OCI-LY7 (cell line): ENCODE measurements around the gene MORF4L1. TPM values are rescaled to one million over a fixed set of nuclear protein-coding genes. Genes with fewer than 3 reads are reported as not detected.

Source experiments
- BruUV-seq: library from RNA; stranded (reverse); fragments of 400-500 nt; replicated peaks from 2 replicates; lab custom pipeline; 2021; lab: Mats Ljungman, UMichigan
- CTCF ChIA-PET: fragments of 300-600 bp; sonication (Branson Sonifier 250); formaldehyde crosslinking; loops from one replicate; lab custom pipeline; 2022; ENCODE audit warnings: antibody characterized with exemption; ENCODE audit not compliant: unreplicated experiment; lab: Charles Lee
- POLR2A ChIA-PET: fragments of 300-600 bp; sonication (Branson Sonifier 250); formaldehyde crosslinking; loops from one replicate; lab custom pipeline; 2022; ENCODE audit warnings: antibody characterized with exemption; lab: Charles Lee
- DNase-seq: peaks from one replicate; pipeline ENCODE4 v3.0.0-alpha.2; 2015; ENCODE audit warnings: low spot score
- H2AFZ ChIP-seq: fragments of 200-600 bp; sonication (generic), shearing (Covaris generic); 2 replicates; pipeline ENCODE4 v1.6.1; 2014; ENCODE audit warnings: mild to moderate bottlenecking, antibody characterized with exemption, low read length, moderate library complexity
- H3K27ac ChIP-seq: fragments of 200-600 bp; sonication (generic); 2 replicates; pipeline ENCODE4 v1.5.1; 2014; ENCODE audit warnings: mixed run types, low read depth, mild to moderate bottlenecking, moderate library complexity, low read length, inconsistent platforms; ENCODE audit not compliant: poor library complexity, severe bottlenecking
- H3K36me3 ChIP-seq: fragments of 200-600 bp; sonication (generic); 2 replicates; pipeline ENCODE4 v1.6.1; 2014; ENCODE audit warnings: mild to moderate bottlenecking, antibody characterized with exemption, low read length, moderate library complexity, mixed read lengths; ENCODE audit not compliant: insufficient read depth
- H3K4me1 ChIP-seq: fragments of 200-600 bp; sonication (generic); 2 replicates; pipeline ENCODE4 v1.5.1; 2014; ENCODE audit warnings: mild to moderate bottlenecking, low read length; ENCODE audit not compliant: insufficient read depth, poor library complexity, severe bottlenecking
- H3K4me2 ChIP-seq: fragments of 200-600 bp; sonication (generic); 2 replicates; pipeline ENCODE4 v1.6.1; 2014; ENCODE audit warnings: mild to moderate bottlenecking, low read length
- H3K4me3 ChIP-seq: fragments of 200-600 bp; sonication (generic); 2 replicates; pipeline ENCODE4 v1.5.1; 2014; ENCODE audit warnings: mild to moderate bottlenecking, low read depth, low read length; ENCODE audit not compliant: poor library complexity, severe bottlenecking
- H3K79me2 ChIP-seq: fragments of 200-600 bp; sonication (generic); 2 replicates; pipeline ENCODE4 v1.6.1; 2016; ENCODE audit warnings: low read depth, mild to moderate bottlenecking, low read length, moderate library complexity, mixed read lengths; ENCODE audit not compliant: insufficient read depth
- H3K9me2 ChIP-seq: fragments of 200-600 bp; sonication (generic); 2 replicates; pipeline ENCODE4 v1.6.1; 2016; ENCODE audit warnings: mild to moderate bottlenecking, low read length, mixed read lengths; ENCODE audit not compliant: insufficient read depth
- H3K9me3 ChIP-seq: fragments of 200-600 bp; sonication (generic); 2 replicates; pipeline ENCODE4 v1.6.1; 2014; ENCODE audit warnings: mild to moderate bottlenecking, mixed run types, low read length, mixed read lengths
- H4K20me1 ChIP-seq: fragments of 200-600 bp; sonication (generic); 2 replicates; pipeline ENCODE4 v1.6.1; 2014; ENCODE audit warnings: mild to moderate bottlenecking, antibody characterized with exemption, low read length, moderate library complexity, mixed read lengths; ENCODE audit not compliant: insufficient read depth
- EZH2phosphoT487 ChIP-seq: fragments of 200-600 bp; sonication (generic); IDR thresholded peaks from 2 replicates; pipeline ENCODE4 v1.6.1; 2018; ENCODE audit warnings: low read depth, borderline replicate concordance, mild to moderate bottlenecking, mixed run types, antibody characterized with exemption, low read length, moderate library complexity, mixed read lengths
- intact Hi-C: fragments of 100-400 bp; cut with micrococcal nuclease; formaldehyde crosslinking; loops from one replicate; pipeline ENCODE4 v1.10.0; 2022; ENCODE audit not compliant: unreplicated experiment
- total RNA-seq, 2 experiments: library from RNA; depleted of rRNA in 1 of 2; stranded (reverse); fragments of >200 nt in 1 of 2; shearing (Covaris generic) in 1 of 2; gene quantifications; 2 replicates each; pipeline ENCODE4 v1.2.3, GENCODE V29; 2014 to 2022
- TF ChIP-seq, protein P1 (sequence below): fragments of 200-600 bp; sonication (generic); conservative IDR thresholded peaks from 2 replicates; pipeline ENCODE4 v1.5.1; 2014; ENCODE audit warnings: mild to moderate bottlenecking, antibody characterized with exemption, low read length, moderate library complexity, mixed read lengths

Gene MORF4L1
- total RNA-seq, 2 experiments from 2014 or later = 152 to 286 TPM

- no peak overlapping the region for H3K4me3 ChIP-seq
- intact Hi-C loops = no loop called here
- ChIA-PET POLR2A (no interaction called here), CTCF (no interaction called here)
- H2AFZ ChIP-seq = no peak overlapping the region
- TF ChIP-seq, protein P1, sequence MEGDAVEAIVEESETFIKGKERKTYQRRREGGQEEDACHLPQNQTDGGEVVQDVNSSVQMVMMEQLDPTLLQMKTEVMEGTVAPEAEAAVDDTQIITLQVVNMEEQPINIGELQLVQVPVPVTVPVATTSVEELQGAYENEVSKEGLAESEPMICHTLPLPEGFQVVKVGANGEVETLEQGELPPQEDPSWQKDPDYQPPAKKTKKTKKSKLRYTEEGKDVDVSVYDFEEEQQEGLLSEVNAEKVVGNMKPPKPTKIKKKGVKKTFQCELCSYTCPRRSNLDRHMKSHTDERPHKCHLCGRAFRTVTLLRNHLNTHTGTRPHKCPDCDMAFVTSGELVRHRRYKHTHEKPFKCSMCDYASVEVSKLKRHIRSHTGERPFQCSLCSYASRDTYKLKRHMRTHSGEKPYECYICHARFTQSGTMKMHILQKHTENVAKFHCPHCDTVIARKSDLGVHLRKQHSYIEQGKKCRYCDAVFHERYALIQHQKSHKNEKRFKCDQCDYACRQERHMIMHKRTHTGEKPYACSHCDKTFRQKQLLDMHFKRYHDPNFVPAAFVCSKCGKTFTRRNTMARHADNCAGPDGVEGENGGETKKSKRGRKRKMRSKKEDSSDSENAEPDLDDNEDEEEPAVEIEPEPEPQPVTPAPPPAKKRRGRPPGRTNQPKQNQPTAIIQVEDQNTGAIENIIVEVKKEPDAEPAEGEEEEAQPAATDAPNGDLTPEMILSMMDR = no peak
- TF ChIP-seq EZH2phosphoT487 = no peak
- no peaks in the 10 kb centered on the region for H3K79me2 ChIP-seq
- H3K36me3 ChIP-seq = peaks cover 70% of the 10 kb centered on the region
- H3K9me2 ChIP-seq = no peaks in the 10 kb centered on the region
- no peaks in the 10 kb centered on the region for H3K9me3 ChIP-seq
- no peak overlapping the region for H3K27ac ChIP-seq
- no TSS peak for BruUV-seq
- no peaks in the 10 kb centered on the region for H3K4me1 ChIP-seq
- DNase-seq = no peak
- no peaks in the 10 kb centered on the region for H4K20me1 ChIP-seq
- no peak overlapping the region for H3K4me2 ChIP-seq
These were observed 42.8 kb downstream of the MORF4L1 start for GRCh38 chr15:78915341-78916087.

GRCh38 chr15:78916088-78916487, 43.4 kb downstream of the MORF4L1 start:
- Histone ChIP-seq H3K79me2 (no peaks in the 10 kb centered on the region), H3K27ac (no peak overlapping the region), H3K4me1 (no peaks in the 10 kb centered on the region), H2AFZ (no peak overlapping the region), H3K9me2 (no peaks in the 10 kb centered on the region), H3K9me3 (no peaks in the 10 kb centered on the region), H3K36me3 (peaks cover 66% of the 10 kb centered on the region), H3K4me3 (no peak overlapping the region), H4K20me1 (no peaks in the 10 kb centered on the region), H3K4me2 (no peak overlapping the region)
- ChIA-PET CTCF (no interaction called here), POLR2A (interaction anchor here (0.6 kb wide), 1 partner anchor 23 kb away, joined by 3 read pairs; no protein-coding TSS in a partner anchor)
- no peak for DNase-seq
- intact Hi-C loops = no loop called here
- BruUV-seq = no TSS peak
- TF ChIP-seq, protein P1 = no peak
- no peak for TF ChIP-seq EZH2phosphoT487

DNA sequence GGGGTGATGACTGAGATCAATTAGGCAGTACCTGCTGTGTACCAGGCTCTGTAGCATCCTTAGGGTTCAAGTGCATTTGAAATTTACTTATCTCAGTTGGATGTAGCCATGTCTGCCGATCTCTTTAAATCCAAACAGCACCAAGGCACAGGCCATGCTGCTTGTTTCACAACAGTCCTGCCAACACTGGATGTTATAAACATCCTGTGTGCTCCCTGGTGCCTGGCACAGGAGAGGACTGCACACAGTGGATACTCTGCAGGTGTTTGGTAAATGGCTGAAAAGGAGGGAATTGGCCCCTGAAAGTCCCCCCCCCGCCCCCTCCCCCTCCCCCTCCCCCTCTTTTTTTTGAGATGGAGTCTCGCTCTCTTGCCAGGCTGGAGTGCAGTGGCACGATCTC, 45.2 kb downstream of the MORF4L1 start:
- no peak overlapping the region for H3K4me3 ChIP-seq

More for the DNA sequence above, 45.2 kb downstream of the MORF4L1 start:
- intact Hi-C loops = no loop called here
- Histone ChIP-seq H3K9me3 (no peaks in the 10 kb centered on the region), H3K4me1 (no peaks in the 10 kb centered on the region), H3K27ac (no peak overlapping the region), H3K36me3 (peaks cover 69% of the 10 kb centered on the region), H2AFZ (no peak overlapping the region), H4K20me1 (no peaks in the 10 kb centered on the region), H3K4me2 (no peak overlapping the region), H3K79me2 (no peaks in the 10 kb centered on the region), H3K9me2 (no peaks in the 10 kb centered on the region)
- no peak for DNase-seq
- ChIA-PET POLR2A (no interaction called here), CTCF (no interaction called here)
- TF ChIP-seq EZH2phosphoT487 = no peak
- TF ChIP-seq, protein P1 = no peak
- BruUV-seq = no TSS peak
